Measurements from ENCODE around the gene MACROD1.

MACROD1 gene

DNA sequence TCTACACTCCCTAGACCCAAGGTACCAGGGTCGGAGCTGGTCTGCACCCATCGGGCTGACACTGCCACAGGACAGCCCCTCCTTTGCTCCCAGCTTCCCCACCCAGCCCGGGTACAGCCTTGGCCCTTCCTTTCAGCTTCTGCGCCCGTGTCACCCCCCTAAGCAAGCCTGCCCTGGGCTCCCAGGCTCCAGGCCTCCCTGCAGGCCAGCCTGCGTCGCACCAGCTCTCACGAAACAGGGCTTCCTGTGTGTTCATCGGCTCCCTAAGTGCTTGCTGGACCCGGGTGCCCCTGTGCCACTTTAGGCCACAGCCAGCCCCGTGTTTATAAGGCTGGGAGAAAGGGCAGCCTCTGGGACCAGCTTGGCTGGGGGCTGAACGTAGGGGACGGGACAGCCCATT is 109.1 kb downstream of the MACROD1 start:
- TF ChIP-seq, protein P1, sequence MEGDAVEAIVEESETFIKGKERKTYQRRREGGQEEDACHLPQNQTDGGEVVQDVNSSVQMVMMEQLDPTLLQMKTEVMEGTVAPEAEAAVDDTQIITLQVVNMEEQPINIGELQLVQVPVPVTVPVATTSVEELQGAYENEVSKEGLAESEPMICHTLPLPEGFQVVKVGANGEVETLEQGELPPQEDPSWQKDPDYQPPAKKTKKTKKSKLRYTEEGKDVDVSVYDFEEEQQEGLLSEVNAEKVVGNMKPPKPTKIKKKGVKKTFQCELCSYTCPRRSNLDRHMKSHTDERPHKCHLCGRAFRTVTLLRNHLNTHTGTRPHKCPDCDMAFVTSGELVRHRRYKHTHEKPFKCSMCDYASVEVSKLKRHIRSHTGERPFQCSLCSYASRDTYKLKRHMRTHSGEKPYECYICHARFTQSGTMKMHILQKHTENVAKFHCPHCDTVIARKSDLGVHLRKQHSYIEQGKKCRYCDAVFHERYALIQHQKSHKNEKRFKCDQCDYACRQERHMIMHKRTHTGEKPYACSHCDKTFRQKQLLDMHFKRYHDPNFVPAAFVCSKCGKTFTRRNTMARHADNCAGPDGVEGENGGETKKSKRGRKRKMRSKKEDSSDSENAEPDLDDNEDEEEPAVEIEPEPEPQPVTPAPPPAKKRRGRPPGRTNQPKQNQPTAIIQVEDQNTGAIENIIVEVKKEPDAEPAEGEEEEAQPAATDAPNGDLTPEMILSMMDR (IDR thresholded peaks at IDR 0.05; ENCODE audit: low read depth, low read length) = no peak
- no peak overlapping the region for H3K4me3 ChIP-seq (replicated peaks in 1 of 2; ENCODE audit: low read depth in 2 of 2, low read length in 2 of 2)
- DNase-seq (ENCODE audit: low read depth in 2 of 2) = no peak

DNA sequence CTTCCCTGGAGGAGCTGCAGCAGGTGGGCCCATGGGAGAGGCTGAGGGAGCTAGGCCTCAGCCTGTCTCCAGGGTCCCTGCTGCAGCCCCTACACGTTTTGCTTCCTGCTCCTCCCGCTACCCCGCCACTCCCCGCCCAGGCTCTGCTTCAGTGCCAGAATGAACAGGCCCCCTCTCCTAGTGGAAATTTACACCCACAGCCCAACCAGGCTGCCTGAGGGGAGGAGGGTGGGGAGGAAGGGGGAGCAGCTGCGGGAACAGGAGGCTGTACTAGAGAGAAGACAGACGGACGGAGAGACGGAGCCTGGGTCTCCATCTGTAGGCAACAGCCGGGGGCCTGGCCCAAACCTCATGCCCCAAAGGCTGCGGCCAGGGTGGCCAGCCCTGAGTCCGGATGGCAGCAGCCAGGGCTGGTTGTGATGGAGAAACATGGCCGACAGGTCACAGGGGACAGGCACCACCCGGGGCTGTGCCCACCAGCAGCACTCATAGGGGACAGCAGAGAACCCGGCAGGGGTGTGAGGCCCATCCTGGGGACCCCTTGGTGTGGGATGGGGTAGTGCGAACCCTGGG is 109.6 kb downstream of the MACROD1 start:
- H3K4me3 ChIP-seq (replicated peaks in 1 of 2; ENCODE audit: low read depth in 2 of 2, low read length in 2 of 2) = no peak overlapping the region
- TF ChIP-seq, protein P1 (IDR thresholded peaks at IDR 0.05; ENCODE audit: low read depth, low read length) = no peak
- DNase-seq (ENCODE audit: low read depth in 2 of 2) = no peak

DNA sequence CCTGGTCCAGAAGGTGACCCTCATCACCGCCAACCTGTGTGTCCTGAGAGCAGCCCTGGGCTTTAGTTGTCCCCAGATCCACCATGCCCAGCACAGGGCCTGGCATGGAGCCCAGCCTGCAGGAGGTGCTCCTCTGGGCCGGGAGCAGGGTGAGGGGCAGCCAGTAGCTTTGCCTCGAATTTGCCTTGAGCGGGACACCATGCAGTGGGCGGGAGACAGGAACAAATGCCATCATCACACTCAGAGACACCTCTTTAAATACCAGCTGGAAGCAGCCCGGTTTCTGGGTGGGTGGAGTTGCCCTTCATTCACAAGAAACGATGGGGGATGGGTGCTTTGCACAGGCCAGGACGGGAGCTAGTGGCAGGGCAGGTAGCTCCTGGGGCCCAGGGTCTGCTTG is 110.8 kb downstream of the MACROD1 start:
- H3K4me3 ChIP-seq (replicated peaks in 1 of 2; ENCODE audit: low read depth in 2 of 2, low read length in 2 of 2) = no peak overlapping the region
- TF ChIP-seq, protein P1 (IDR thresholded peaks at IDR 0.05; ENCODE audit: low read depth, low read length) = no peak
- DNase-seq (ENCODE audit: low read depth in 2 of 2) = no peak

DNA sequence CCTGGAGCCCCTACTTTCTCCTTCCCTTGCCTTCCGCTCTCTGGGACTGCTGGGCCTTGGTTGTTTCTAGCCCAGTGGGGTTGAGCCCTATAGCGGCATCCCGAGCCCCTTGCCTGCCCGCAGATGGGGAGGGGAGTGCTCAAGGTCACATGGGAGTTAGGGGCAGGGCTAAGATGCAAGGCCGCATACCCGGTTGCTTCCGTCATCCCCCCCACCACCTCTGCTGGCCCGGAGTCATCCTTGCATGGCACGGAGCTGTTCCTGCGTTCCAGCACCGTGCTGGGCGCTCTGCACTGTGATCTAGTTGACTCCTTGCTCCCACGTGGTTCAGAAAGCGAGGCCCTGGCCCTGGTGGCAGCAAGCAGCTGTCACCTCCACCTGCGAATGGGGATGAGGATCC is 112.2 kb downstream of the MACROD1 start:
- TF ChIP-seq, protein P1 (IDR thresholded peaks at IDR 0.05; ENCODE audit: low read depth, low read length) = no peak

DNA sequence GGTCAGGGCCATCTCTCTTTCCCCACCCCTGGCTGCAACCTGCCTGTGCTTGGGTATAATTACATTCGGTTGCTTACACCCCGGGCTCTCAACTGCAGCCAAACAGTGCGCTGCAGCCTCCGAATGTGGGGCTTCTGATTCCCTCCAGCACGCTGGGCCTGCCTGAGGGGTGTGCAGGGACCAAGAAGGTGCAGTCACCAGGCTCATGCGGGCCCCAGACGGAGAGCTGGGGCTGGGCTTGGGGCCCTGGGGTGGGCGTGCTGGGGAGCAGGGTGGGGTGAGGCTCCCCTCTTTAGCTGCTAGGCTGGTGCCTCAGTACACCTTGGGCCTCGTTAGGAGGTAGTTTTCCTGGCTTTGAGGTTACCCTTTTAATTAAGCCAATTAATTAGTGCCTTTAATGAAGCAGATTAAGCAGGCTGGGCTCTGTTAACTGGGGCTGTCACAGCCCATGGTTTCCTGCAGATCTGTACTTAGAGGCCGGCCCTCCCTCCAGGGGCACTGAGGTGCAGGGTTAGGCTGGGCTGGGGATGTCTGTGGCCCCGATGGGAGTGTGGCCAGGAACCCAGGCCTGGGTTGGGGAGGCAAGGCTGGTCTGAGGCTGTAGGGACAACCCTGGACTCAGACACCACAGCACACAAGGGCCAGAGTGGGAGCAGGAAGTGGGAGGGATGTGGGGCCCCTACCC is 112.8 kb downstream of the MACROD1 start:
- DNase-seq (ENCODE audit: low read depth in 2 of 2) = no peak
- H3K4me3 ChIP-seq (replicated peaks in 1 of 2; ENCODE audit: low read depth in 2 of 2, low read length in 2 of 2) = no peak overlapping the region
- TF ChIP-seq, protein P1 (IDR thresholded peaks at IDR 0.05; ENCODE audit: low read depth, low read length) = no peak

More for the DNA sequence above, 112.2 kb downstream of the MACROD1 start:
- DNase-seq (ENCODE audit: low read depth in 2 of 2) = no peak
- H3K4me3 ChIP-seq (replicated peaks in 1 of 2; ENCODE audit: low read depth in 2 of 2, low read length in 2 of 2) = no peak overlapping the region

DNA sequence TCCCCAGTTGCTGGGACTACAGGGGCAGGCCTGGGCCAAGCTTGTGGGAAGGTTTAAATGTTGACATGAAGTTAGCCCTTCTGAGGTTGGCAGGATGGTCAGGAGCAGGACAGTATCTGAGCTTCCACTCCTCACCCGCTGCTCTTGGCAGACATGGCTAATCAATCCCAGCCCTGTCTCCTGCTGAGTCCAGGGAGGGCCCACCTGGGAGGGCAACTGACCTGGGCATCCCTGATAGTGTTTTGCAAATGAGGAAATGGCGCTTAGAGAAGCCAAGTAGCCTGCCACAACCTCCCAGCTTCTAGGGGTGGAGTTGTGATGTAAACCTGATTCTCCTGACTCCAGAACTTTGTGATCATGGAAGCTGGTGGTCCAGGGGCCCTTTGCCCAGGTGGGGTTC is 113.5 kb downstream of the MACROD1 start:
- no peak for DNase-seq (ENCODE audit: low read depth in 2 of 2)
- TF ChIP-seq, protein P1 (IDR thresholded peaks at IDR 0.05; ENCODE audit: low read depth, low read length) = no peak
- H3K4me3 ChIP-seq (replicated peaks in 1 of 2; ENCODE audit: low read depth in 2 of 2, low read length in 2 of 2) = no peak overlapping the region
